ENCODE measurements around the gene RNF157.

The RNF157 gene

GRCh38 chr17:76157759-76158158, 82.5 kb downstream of the RNF157 start:
- H4K20me1 ChIP-seq (ENCODE audit: insufficient read depth, low read length): no peaks in the 10 kb centered on the region
- H2AFZ ChIP-seq (ENCODE audit: low read length): no peak overlapping the region
- no peaks in the 10 kb centered on the region for H3K4me1 ChIP-seq (ENCODE audit: low read length)
- no peaks in the 10 kb centered on the region for H3K36me3 ChIP-seq (replicated peaks; ENCODE audit: insufficient read depth, low read length)
- H3K79me2 ChIP-seq (ENCODE audit: low read length): no peaks in the 10 kb centered on the region
- H3K27me3 ChIP-seq (replicated peaks; ENCODE audit: insufficient read depth, low read length): no peaks in the 10 kb centered on the region
- DNase-seq: no peak
- H3K27ac ChIP-seq (ENCODE audit: low read length): no peak overlapping the region
- H3K9me2 ChIP-seq (replicated peaks; ENCODE audit: insufficient read depth, low read length): no peaks in the 10 kb centered on the region
- TF ChIP-seq EZH2phosphoT487 (IDR thresholded peaks at IDR 0.05; ENCODE audit: low read length) (no peak), CTCF (IDR thresholded peaks at IDR 0.05; ENCODE audit: low read length) (no peak), EZH2 (optimal IDR thresholded peaks at IDR 0.05; ENCODE audit: low read depth, low read length) (no peak)
- H3K4me2 ChIP-seq (ENCODE audit: low read depth, low read length): no peak overlapping the region
- no peaks in the 10 kb centered on the region for H3F3A ChIP-seq (ENCODE audit: insufficient read depth, low read length)
- H3K9me3 ChIP-seq (replicated peaks; ENCODE audit: insufficient read depth, low read length): no peaks in the 10 kb centered on the region
- no peak overlapping the region for H3K4me3 ChIP-seq (ENCODE audit: low read length)
- H3K9ac ChIP-seq (ENCODE audit: low read length): no peak overlapping the region

GRCh38 chr17:76156662-76156991, 83.7 kb downstream of the RNF157 start:
- no peaks in the 10 kb centered on the region for H3K79me2 ChIP-seq (ENCODE audit: low read length)
- TF ChIP-seq EZH2phosphoT487 (IDR thresholded peaks at IDR 0.05; ENCODE audit: low read length) (no peak), EZH2 (optimal IDR thresholded peaks at IDR 0.05; ENCODE audit: low read depth, low read length) (no peak), CTCF (IDR thresholded peaks at IDR 0.05; ENCODE audit: low read length) (no peak)
- no peak overlapping the region for H3K4me2 ChIP-seq (ENCODE audit: low read depth, low read length)
- H3K9me3 ChIP-seq (replicated peaks; ENCODE audit: insufficient read depth, low read length): no peaks in the 10 kb centered on the region
- H3K9ac ChIP-seq (ENCODE audit: low read length): no peak overlapping the region
- H3K36me3 ChIP-seq (replicated peaks; ENCODE audit: insufficient read depth, low read length): no peaks in the 10 kb centered on the region
- H3K4me3 ChIP-seq (ENCODE audit: low read length): no peak overlapping the region
- no peak overlapping the region for H2AFZ ChIP-seq (ENCODE audit: low read length)
- no peak for DNase-seq
- no peaks in the 10 kb centered on the region for H3K27me3 ChIP-seq (replicated peaks; ENCODE audit: insufficient read depth, low read length)
- H3K27ac ChIP-seq (ENCODE audit: low read length): no peak overlapping the region
- H3F3A ChIP-seq (ENCODE audit: insufficient read depth, low read length): no peaks in the 10 kb centered on the region
- H3K4me1 ChIP-seq (ENCODE audit: low read length): no peaks in the 10 kb centered on the region
- no peaks in the 10 kb centered on the region for H4K20me1 ChIP-seq (ENCODE audit: insufficient read depth, low read length)
- H3K9me2 ChIP-seq (replicated peaks; ENCODE audit: insufficient read depth, low read length): no peaks in the 10 kb centered on the region

GRCh38 chr17:76155988-76156661, 84.2 kb downstream of the RNF157 start:
- no peaks in the 10 kb centered on the region for H3F3A ChIP-seq (ENCODE audit: insufficient read depth, low read length)
- no peaks in the 10 kb centered on the region for H3K36me3 ChIP-seq (replicated peaks; ENCODE audit: insufficient read depth, low read length)
- H3K4me3 ChIP-seq (ENCODE audit: low read length): no peak overlapping the region
- no peak overlapping the region for H2AFZ ChIP-seq (ENCODE audit: low read length)
- no peak overlapping the region for H3K27ac ChIP-seq (ENCODE audit: low read length)
- no peaks in the 10 kb centered on the region for H3K27me3 ChIP-seq (replicated peaks; ENCODE audit: insufficient read depth, low read length)
- TF ChIP-seq CTCF (IDR thresholded peaks at IDR 0.05; ENCODE audit: low read length) (no peak), EZH2 (optimal IDR thresholded peaks at IDR 0.05; ENCODE audit: low read depth, low read length) (no peak), EZH2phosphoT487 (IDR thresholded peaks at IDR 0.05; ENCODE audit: low read length) (no peak)
- H4K20me1 ChIP-seq (ENCODE audit: insufficient read depth, low read length): no peaks in the 10 kb centered on the region
- no peak overlapping the region for H3K4me2 ChIP-seq (ENCODE audit: low read depth, low read length)
- H3K4me1 ChIP-seq (ENCODE audit: low read length): no peaks in the 10 kb centered on the region
- no peak overlapping the region for H3K9ac ChIP-seq (ENCODE audit: low read length)
- no peaks in the 10 kb centered on the region for H3K9me2 ChIP-seq (replicated peaks; ENCODE audit: insufficient read depth, low read length)
- no peaks in the 10 kb centered on the region for H3K9me3 ChIP-seq (replicated peaks; ENCODE audit: insufficient read depth, low read length)
- no peaks in the 10 kb centered on the region for H3K79me2 ChIP-seq (ENCODE audit: low read length)
- DNase-seq: no peak

All from MM.1S (cell line).